ENCODE measurements around the gene RPRM.

GRCh38 chr2:153476491-153476815 lies 2.1 kb downstream of the RPRM start:
- TF ChIP-seq EP300 (IDR thresholded peaks at IDR 0.05), result no peak
- TF ChIP-seq POLR2A (IDR thresholded peaks at IDR 0.05), result no peak
- TF ChIP-seq, protein P1, sequence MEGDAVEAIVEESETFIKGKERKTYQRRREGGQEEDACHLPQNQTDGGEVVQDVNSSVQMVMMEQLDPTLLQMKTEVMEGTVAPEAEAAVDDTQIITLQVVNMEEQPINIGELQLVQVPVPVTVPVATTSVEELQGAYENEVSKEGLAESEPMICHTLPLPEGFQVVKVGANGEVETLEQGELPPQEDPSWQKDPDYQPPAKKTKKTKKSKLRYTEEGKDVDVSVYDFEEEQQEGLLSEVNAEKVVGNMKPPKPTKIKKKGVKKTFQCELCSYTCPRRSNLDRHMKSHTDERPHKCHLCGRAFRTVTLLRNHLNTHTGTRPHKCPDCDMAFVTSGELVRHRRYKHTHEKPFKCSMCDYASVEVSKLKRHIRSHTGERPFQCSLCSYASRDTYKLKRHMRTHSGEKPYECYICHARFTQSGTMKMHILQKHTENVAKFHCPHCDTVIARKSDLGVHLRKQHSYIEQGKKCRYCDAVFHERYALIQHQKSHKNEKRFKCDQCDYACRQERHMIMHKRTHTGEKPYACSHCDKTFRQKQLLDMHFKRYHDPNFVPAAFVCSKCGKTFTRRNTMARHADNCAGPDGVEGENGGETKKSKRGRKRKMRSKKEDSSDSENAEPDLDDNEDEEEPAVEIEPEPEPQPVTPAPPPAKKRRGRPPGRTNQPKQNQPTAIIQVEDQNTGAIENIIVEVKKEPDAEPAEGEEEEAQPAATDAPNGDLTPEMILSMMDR (IDR thresholded peaks at IDR 0.05), result no peak
- TF ChIP-seq POLR2AphosphoS5 (IDR thresholded peaks at IDR 0.05), result no peak
